Endodermal cell (in vitro differentiated cells): ENCODE data around the gene DIPK1B. TPM values are rescaled to one million over a fixed set of nuclear protein-coding genes. Genes with fewer than 3 reads are reported as not detected.

Experiments
- DNase-seq: peaks from one replicate; pipeline ENCODE4 v3.0.0-alpha.2; 2017
- H3K27ac ChIP-seq: 2 replicates; pipeline ENCODE4 v1.5.1; 2013; ENCODE audit warnings: mild to moderate bottlenecking, low read depth, low read length, moderate library complexity
- H3K27me3 ChIP-seq: 2 replicates; pipeline ENCODE4 v1.6.1; 2013; ENCODE audit warnings: mild to moderate bottlenecking, low read length, moderate library complexity; ENCODE audit not compliant: insufficient read depth, control insufficient read depth, poor library complexity, severe bottlenecking
- H3K36me3 ChIP-seq: 2 replicates; pipeline ENCODE4 v1.7.0; 2013; ENCODE audit warnings: mild to moderate bottlenecking, low read length, moderate library complexity; ENCODE audit not compliant: control insufficient read depth, insufficient read depth
- H3K4me1 ChIP-seq: one replicate; pipeline ENCODE4 v1.7.0; 2013; ENCODE audit warnings: low read length; ENCODE audit not compliant: control insufficient read depth, insufficient read depth
- H3K4me3 ChIP-seq: 2 replicates; pipeline ENCODE4 v1.5.1; 2013; ENCODE audit warnings: mild to moderate bottlenecking, low read length, moderate library complexity
- H3K9ac ChIP-seq: 2 replicates; pipeline ENCODE4 v1.6.1; 2013; ENCODE audit warnings: mild to moderate bottlenecking, low read length, moderate library complexity; ENCODE audit not compliant: poor library complexity, severe bottlenecking; ENCODE audit errors: extremely low read depth
- H3K9me3 ChIP-seq: 2 replicates; pipeline ENCODE4 v1.6.1; 2013; ENCODE audit warnings: mild to moderate bottlenecking, low read length, moderate library complexity; ENCODE audit not compliant: control insufficient read depth
- H3K27ac Mint-ChIP-seq: 2 replicates; pipeline ENCODE4 v1.8.0; 2020; ENCODE audit warnings: mixed read lengths
- H3K27me3 Mint-ChIP-seq: 2 replicates; pipeline ENCODE4 v1.8.0; 2021; ENCODE audit warnings: mild to moderate bottlenecking, mixed read lengths; ENCODE audit not compliant: insufficient read depth
- H3K36me3 Mint-ChIP-seq: 2 replicates; pipeline ENCODE4 v1.8.0; 2020; ENCODE audit warnings: low read depth, mixed read lengths
- H3K4me1 Mint-ChIP-seq: 2 replicates; pipeline ENCODE4 v1.8.0; 2020; ENCODE audit warnings: mixed read lengths
- H3K4me3 Mint-ChIP-seq: 2 replicates; pipeline ENCODE4 v1.8.0; 2020; ENCODE audit warnings: mild to moderate bottlenecking, moderate library complexity, mixed read lengths
- H3K9me3 Mint-ChIP-seq: 2 replicates; pipeline ENCODE4 v1.8.0; 2020; ENCODE audit warnings: mild to moderate bottlenecking, mixed read lengths
- CTCF ChIP-seq: fragments of 200-600 bp; sonication (generic); conservative IDR thresholded peaks from 2 replicates; pipeline ENCODE4 v1.5.0; 2021; ENCODE audit warnings: antibody characterized with exemption, mild to moderate bottlenecking
- WGBS, 2 experiments: methylation state at CpG; one replicate each; pipeline versions ENCODE4 v1.1.5 to v1.1.7; 2013; ENCODE audit warnings: missing lambda C conversion rate in 2 of 2, mixed read lengths in 1 of 2; ENCODE audit not compliant: insufficient coverage in 1 of 2, insufficient read length in 1 of 2; 5-methylcytosine and 5-hydroxymethylcytosine counted together
- total RNA-seq, 2 donors: library from RNA; stranded (reverse); fragmentation: NEBNext Ultra II Directional in 1 of 2; extraction: Animal tissue kit (Norgen Biotek cat#: 25700) in 1 of 2; gene quantifications; 2 replicates in 1 of 2; 3 replicates in 1 of 2; pipeline ENCODE4 v1.2.1, GENCODE V29; 2021

DIPK1B gene
- total RNA-seq, 2 donors from 2014 or later, result 35.1 to 45.4 TPM

- no peak overlapping the region for H3K27ac ChIP-seq
- 84 to 90% methylated on average over 13 to 21 of the region's 21 CpGs for WGBS, 2 experiments
- H3K4me1 ChIP-seq, result no peaks in the 10 kb centered on the region
- no peaks in the 10 kb centered on the region for H3K36me3 ChIP-seq
- no peak for TF ChIP-seq CTCF
- H3K27ac Mint-ChIP-seq, result no peak overlapping the region
- no peak overlapping the region for H3K9ac ChIP-seq
- H3K4me3 ChIP-seq, result no peak overlapping the region
- DNase-seq, result no peak
- H3K9me3 ChIP-seq, result no peaks in the 10 kb centered on the region
- peaks cover 5% of the 10 kb centered on the region for H3K36me3 Mint-ChIP-seq
- H3K4me1 Mint-ChIP-seq, result peaks cover 4% of the 10 kb centered on the region
- H3K27me3 Mint-ChIP-seq, result peaks cover 6% of the 10 kb centered on the region
- H3K27me3 ChIP-seq, result no peaks in the 10 kb centered on the region
- no peak overlapping the region for H3K4me3 Mint-ChIP-seq
- peaks cover 3% of the 10 kb centered on the region for H3K9me3 Mint-ChIP-seq
Observed at GRCh38 chr9:136735812-136736480, 23.6 kb downstream of the DIPK1B start.

- H3K9me3 Mint-ChIP-seq, result peaks cover 3% of the 10 kb centered on the region
- Histone ChIP-seq H3K4me3 (no peak overlapping the region), H3K4me1 (no peaks in the 10 kb centered on the region), H3K36me3 (no peaks in the 10 kb centered on the region), H3K27ac (no peak overlapping the region), H3K9ac (no peak overlapping the region), H3K27me3 (no peaks in the 10 kb centered on the region), H3K9me3 (no peaks in the 10 kb centered on the region)
- H3K27me3 Mint-ChIP-seq, result peaks cover 6% of the 10 kb centered on the region
- no peaks in the 10 kb centered on the region for H3K4me1 Mint-ChIP-seq
- TF ChIP-seq CTCF, result no peak
- H3K27ac Mint-ChIP-seq, result no peak overlapping the region
- no peak for DNase-seq
- H3K4me3 Mint-ChIP-seq, result no peak overlapping the region
- H3K36me3 Mint-ChIP-seq, result no peaks in the 10 kb centered on the region
- WGBS, 2 experiments, result 86 to 92% methylated on average over 11 to 20 of the region's 20 CpGs
Observed at GRCh38 chr9:136738960-136739359, 26.6 kb downstream of the DIPK1B start.

- H3K9me3 Mint-ChIP-seq, result peaks cover 3% of the 10 kb centered on the region
- no peak for DNase-seq
- Histone ChIP-seq H3K9ac (no peak overlapping the region), H3K27ac (no peak overlapping the region), H3K27me3 (no peaks in the 10 kb centered on the region), H3K36me3 (no peaks in the 10 kb centered on the region), H3K9me3 (no peaks in the 10 kb centered on the region), H3K4me3 (no peak overlapping the region), H3K4me1 (no peaks in the 10 kb centered on the region)
- 90 to 96% methylated on average over 13 to 23 of the region's 23 CpGs for WGBS, 2 experiments
- H3K27me3 Mint-ChIP-seq, result peaks cover 6% of the 10 kb centered on the region
- no peak overlapping the region for H3K4me3 Mint-ChIP-seq
- no peak for TF ChIP-seq CTCF
- no peaks in the 10 kb centered on the region for H3K4me1 Mint-ChIP-seq
- H3K27ac Mint-ChIP-seq, result no peak overlapping the region
- no peaks in the 10 kb centered on the region for H3K36me3 Mint-ChIP-seq
Observed at GRCh38 chr9:136739509-136739908, 27.1 kb downstream of the DIPK1B start.
